ENCODE results near the gene YKT6. TPM values are rescaled to one million over a fixed set of nuclear protein-coding genes. Genes with fewer than 3 reads are reported as not detected.
A peak's percentile ranks its signal among the peaks of the same experiment; 100 is the strongest.

Gene YKT6
- total and polyA plus RNA-seq, 2 experiments from 2014 or later: 33.5 to 114 TPM

GRCh38 chr7:44216521-44217222, 15.9 kb downstream of the YKT6 start:
- H3F3A ChIP-seq (replicated peaks; ENCODE audit: low read depth): no peaks in the 10 kb centered on the region
- no peak overlapping the region for H3K4me3 ChIP-seq
- H3K27me3 ChIP-seq (ENCODE audit: insufficient read depth): no peaks in the 10 kb centered on the region
- H3K9me3 Mint-ChIP-seq: no peaks in the 10 kb centered on the region
- H3K4me3 Mint-ChIP-seq: no peak overlapping the region
- H3K9me2 ChIP-seq (ENCODE audit: insufficient read depth): no peaks in the 10 kb centered on the region
- peaks cover 13% of the 10 kb centered on the region for H3K4me1 ChIP-seq (ENCODE audit: insufficient read depth)
- H3K79me2 ChIP-seq (replicated peaks; ENCODE audit: insufficient read depth): no peaks in the 10 kb centered on the region
- peaks cover 9% of the 10 kb centered on the region; the same call in 2 of the 3 replicates for H3K36me3 Mint-ChIP-seq (ENCODE audit: low read depth)
- no peak overlapping the region for H3K27ac ChIP-seq (ENCODE audit: low read depth)
- no peaks in the 10 kb centered on the region for H3K36me3 ChIP-seq (ENCODE audit: insufficient read depth)
- TF ChIP-seq CTCF (conservative IDR thresholded peaks at IDR 0.05; ENCODE audit: low read depth in 2 of 2) (no peak), ZNF114 (CRISPR knock-in tag; IDR thresholded peaks at IDR 0.05) (no peak), EZH2 (IDR thresholded peaks at IDR 0.05; ENCODE audit: low read depth, unreplicated experiment) (no peak), STAT1 (IDR thresholded peaks at IDR 0.05; ENCODE audit: unreplicated experiment) (no peak), CREB1 (CRISPR knock-in tag; IDR thresholded peaks at IDR 0.05; ENCODE audit: low read depth) (no peak), EZH2phosphoT487 (IDR thresholded peaks at IDR 0.05; ENCODE audit: unreplicated experiment) (no peak), ETS1 (IDR thresholded peaks at IDR 0.05) (no peak), ZNF462 (CRISPR knock-in tag; IDR thresholded peaks at IDR 0.05) (no peak), ZNF331 (CRISPR knock-in tag; IDR thresholded peaks at IDR 0.05; ENCODE audit: low read depth) (no peak)
- peaks cover 40% of the 10 kb centered on the region for H3K4me1 Mint-ChIP-seq
- peak overlapping the region; percentile 60; the same call in 1 of the 2 replicates for H3K27ac Mint-ChIP-seq
- H3K4me2 ChIP-seq: no peak overlapping the region
- H2AFZ ChIP-seq: no peak overlapping the region
- DNase-seq (ENCODE audit: low spot score) (no peak), ATAC-seq (no peak)
- H4K20me1 ChIP-seq (replicated peaks; ENCODE audit: insufficient read depth): 0 out of 2 replicates have a peak, but pooled peaks cover 3% of the 10 kb centered on the region
- peaks cover 4% of the 10 kb centered on the region for H3K27me3 Mint-ChIP-seq (ENCODE audit: insufficient read depth, low read depth, poor library complexity)
